GM18498 (cell line): Measurements from ENCODE around the gene MARK3.
"Not testable (repeated sequence)": the region's sequence is repeated elsewhere in the genome, so short reads cannot be mapped to it uniquely, and the experiment has no call there.

Experiments used
- ATAC-seq: cut with Tn5 transposase; IDR thresholded peaks from one replicate; pipeline ENCODE4 v1.9.1; 2021; ENCODE audit warnings: mild to moderate bottlenecking, moderate library complexity; ENCODE audit not compliant: unreplicated experiment

Gene MARK3

GRCh38 chr14:103385152-103385928, at the start of gene MARK3:
Gene MARK3, plus strand, starts transcription at chr14:103385415. Its CDS starts 615 bp downstream, at chr14:103386030.
- ATAC-seq: peak; percentile 93

GRCh38 chr14:103336191-103336590, 49.0 kb upstream of the MARK3 start:
- no peak for ATAC-seq

- ATAC-seq: no peak
Observed at GRCh38 chr14:103337794-103338193, 47.4 kb upstream of the MARK3 start.

- no peak for ATAC-seq
Observed at GRCh38 chr14:103339561-103339960, 45.7 kb upstream of the MARK3 start.

GRCh38 chr14:103340480-103341212, 44.6 kb upstream of the MARK3 start:
- ATAC-seq: no peak

- ATAC-seq: no peak
Observed at GRCh38 chr14:103341250-103342129, 43.7 kb upstream of the MARK3 start.

- no peak for ATAC-seq
Observed at GRCh38 chr14:103343164-103343879, 41.9 kb upstream of the MARK3 start.

- no peak for ATAC-seq
Observed at GRCh38 chr14:103343905-103344797, 41.1 kb upstream of the MARK3 start.

GRCh38 chr14:103346286-103346685, 38.9 kb upstream of the MARK3 start:
- ATAC-seq: no peak

GRCh38 chr14:103347091-103347815, 38.0 kb upstream of the MARK3 start:
- ATAC-seq: no peak

- ATAC-seq: no peak
Observed at GRCh38 chr14:103348154-103348553, 37.1 kb upstream of the MARK3 start.

- no peak for ATAC-seq
Observed at GRCh38 chr14:103349982-103350381, 35.2 kb upstream of the MARK3 start.

- ATAC-seq: no peak
Observed at GRCh38 chr14:103353362-103353761, 31.9 kb upstream of the MARK3 start.

GRCh38 chr14:103354141-103354540, 31.1 kb upstream of the MARK3 start:
- no peak for ATAC-seq

GRCh38 chr14:103356024-103356682, 29.1 kb upstream of the MARK3 start:
- no peak for ATAC-seq

GRCh38 chr14:103357552-103357951, 27.7 kb upstream of the MARK3 start:
- ATAC-seq: not testable (repeated sequence)

GRCh38 chr14:103360548-103360947, 24.7 kb upstream of the MARK3 start:
- no peak for ATAC-seq

GRCh38 chr14:103361867-103362266, 23.3 kb upstream of the MARK3 start:
- no peak for ATAC-seq
